Endothelial cell (in vitro differentiated cells): ENCODE measurements around the gene TDG. TPM values are rescaled to one million over a fixed set of nuclear protein-coding genes. Genes with fewer than 3 reads are reported as not detected.

Experiments
- DNase-seq: peaks from one replicate; pipeline ENCODE4 v3.0.0; 2021; ENCODE audit warnings: low spot score
- H3K27ac Mint-ChIP-seq: one replicate; pipeline ENCODE4 v1.8.0; 2021; ENCODE audit warnings: mixed read lengths, inconsistent platforms; ENCODE audit not compliant: unreplicated experiment
- H3K27me3 Mint-ChIP-seq: one replicate; pipeline ENCODE4 v1.8.0; 2021; ENCODE audit warnings: mild to moderate bottlenecking, moderate library complexity, mixed read lengths, inconsistent platforms; ENCODE audit not compliant: unreplicated experiment
- H3K36me3 Mint-ChIP-seq: one replicate; pipeline ENCODE4 v1.8.0; 2021; ENCODE audit warnings: mild to moderate bottlenecking, low read depth, mixed read lengths, inconsistent platforms; ENCODE audit not compliant: unreplicated experiment
- H3K4me1 Mint-ChIP-seq: one replicate; pipeline ENCODE4 v1.8.0; 2021; ENCODE audit warnings: mild to moderate bottlenecking, mixed read lengths, inconsistent platforms; ENCODE audit not compliant: unreplicated experiment
- H3K4me3 Mint-ChIP-seq: one replicate; pipeline ENCODE4 v1.8.0; 2021; ENCODE audit warnings: mild to moderate bottlenecking, mixed read lengths, inconsistent platforms; ENCODE audit not compliant: unreplicated experiment
- H3K9me3 Mint-ChIP-seq: one replicate; pipeline ENCODE4 v1.8.0; 2021; ENCODE audit warnings: mixed read lengths, inconsistent platforms; ENCODE audit not compliant: unreplicated experiment
- total RNA-seq: library from RNA; stranded (reverse); fragmentation: NEBNext Ultra II Directional; extraction: Animal tissue kit (Norgen Biotek cat#: 25700); gene quantifications from one replicate; pipeline ENCODE4 v1.2.1, GENCODE V29; 2021; ENCODE audit not compliant: unreplicated experiment
- TF ChIP-seq, protein P1 (sequence below): fragments of 200-600 bp; sonication (generic); IDR thresholded peaks from one replicate; pipeline ENCODE4 v1.5.0; 2021; ENCODE audit warnings: antibody characterized with exemption; ENCODE audit not compliant: unreplicated experiment

TDG gene
- total RNA-seq, 1 donor from 2014 or later: 28.6 TPM

DNA sequence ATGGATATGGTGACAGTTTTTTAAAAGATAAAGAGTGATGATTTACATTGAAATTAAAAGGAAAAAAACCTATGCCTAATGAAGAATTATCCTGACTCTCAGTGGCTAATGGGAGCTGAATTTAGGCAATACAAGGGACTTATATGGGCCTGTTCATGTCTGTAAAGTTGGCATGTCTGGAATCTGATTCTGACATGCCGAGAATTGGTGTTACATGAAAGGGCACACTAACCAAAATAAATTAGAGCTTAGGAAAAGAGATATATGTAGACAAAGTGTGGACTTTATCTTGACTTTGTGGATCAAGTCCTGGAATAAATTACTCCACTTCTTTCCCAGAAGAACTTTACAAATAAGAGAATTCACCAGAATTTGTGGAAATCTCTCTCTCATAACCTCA is 1.1 kb downstream of the TDG start:
- peaks cover 33% of the 10 kb centered on the region for H3K4me1 Mint-ChIP-seq
- TF ChIP-seq, protein P1, sequence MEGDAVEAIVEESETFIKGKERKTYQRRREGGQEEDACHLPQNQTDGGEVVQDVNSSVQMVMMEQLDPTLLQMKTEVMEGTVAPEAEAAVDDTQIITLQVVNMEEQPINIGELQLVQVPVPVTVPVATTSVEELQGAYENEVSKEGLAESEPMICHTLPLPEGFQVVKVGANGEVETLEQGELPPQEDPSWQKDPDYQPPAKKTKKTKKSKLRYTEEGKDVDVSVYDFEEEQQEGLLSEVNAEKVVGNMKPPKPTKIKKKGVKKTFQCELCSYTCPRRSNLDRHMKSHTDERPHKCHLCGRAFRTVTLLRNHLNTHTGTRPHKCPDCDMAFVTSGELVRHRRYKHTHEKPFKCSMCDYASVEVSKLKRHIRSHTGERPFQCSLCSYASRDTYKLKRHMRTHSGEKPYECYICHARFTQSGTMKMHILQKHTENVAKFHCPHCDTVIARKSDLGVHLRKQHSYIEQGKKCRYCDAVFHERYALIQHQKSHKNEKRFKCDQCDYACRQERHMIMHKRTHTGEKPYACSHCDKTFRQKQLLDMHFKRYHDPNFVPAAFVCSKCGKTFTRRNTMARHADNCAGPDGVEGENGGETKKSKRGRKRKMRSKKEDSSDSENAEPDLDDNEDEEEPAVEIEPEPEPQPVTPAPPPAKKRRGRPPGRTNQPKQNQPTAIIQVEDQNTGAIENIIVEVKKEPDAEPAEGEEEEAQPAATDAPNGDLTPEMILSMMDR: no peak
- peaks cover 5% of the 10 kb centered on the region for H3K36me3 Mint-ChIP-seq
- H3K9me3 Mint-ChIP-seq: no peaks in the 10 kb centered on the region
- no peak for DNase-seq
- peak overlapping the region; percentile 74 for H3K27ac Mint-ChIP-seq
- H3K27me3 Mint-ChIP-seq: peaks cover 4% of the 10 kb centered on the region
- H3K4me3 Mint-ChIP-seq: peak overlapping the region; percentile 99

DNA sequence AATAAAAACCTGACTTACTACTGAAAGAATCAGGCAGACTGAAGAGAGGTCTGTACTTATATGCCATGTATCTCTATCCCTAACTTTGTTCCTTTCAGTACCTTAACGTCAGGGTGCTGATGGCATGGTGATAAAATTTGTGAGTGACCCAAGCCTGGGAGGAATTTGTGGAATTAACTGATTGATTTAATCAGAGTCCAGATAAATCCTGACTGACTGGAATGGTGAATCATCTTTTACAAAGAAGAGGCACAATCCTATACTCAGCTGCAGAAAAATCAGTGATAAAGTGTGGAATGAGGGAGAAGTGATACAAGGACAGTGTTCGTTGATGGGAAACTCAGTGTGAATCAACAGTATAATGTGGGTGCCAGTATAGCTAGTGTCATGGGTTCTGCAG is 3.7 kb downstream of the TDG start:
- Mint-ChIP-seq H3K27ac (no peak overlapping the region), H3K36me3 (peaks cover 5% of the 10 kb centered on the region), H3K4me1 (peaks cover 33% of the 10 kb centered on the region), H3K9me3 (no peaks in the 10 kb centered on the region), H3K4me3 (no peak overlapping the region), H3K27me3 (peaks cover 4% of the 10 kb centered on the region)
- TF ChIP-seq, protein P1: no peak
- DNase-seq: no peak

DNA sequence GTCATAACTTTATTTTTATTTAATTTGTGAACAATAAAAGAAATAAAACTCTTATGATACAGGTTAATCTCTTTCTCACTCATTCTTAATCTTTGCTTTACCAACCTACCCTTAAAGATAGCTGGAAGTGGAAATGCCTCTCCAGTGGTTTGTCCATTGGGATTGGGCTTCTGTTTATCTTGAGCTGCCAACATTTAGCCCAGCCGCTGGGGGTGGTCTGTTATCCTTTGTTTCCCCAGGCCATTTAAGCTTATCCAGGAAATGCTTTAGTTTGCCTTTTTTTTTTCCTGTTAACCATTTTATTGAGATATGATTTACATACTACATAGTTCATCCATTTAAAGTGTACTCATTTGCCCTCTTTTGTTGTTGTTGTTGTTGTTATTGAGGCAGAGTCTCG is 8.2 kb downstream of the TDG start:
- Mint-ChIP-seq H3K4me1 (peaks cover 13% of the 10 kb centered on the region), H3K36me3 (peaks cover 14% of the 10 kb centered on the region), H3K9me3 (no peaks in the 10 kb centered on the region), H3K4me3 (no peak overlapping the region), H3K27ac (no peak overlapping the region), H3K27me3 (peaks cover 1% of the 10 kb centered on the region)
- TF ChIP-seq, protein P1: no peak
- DNase-seq: no peak

DNA sequence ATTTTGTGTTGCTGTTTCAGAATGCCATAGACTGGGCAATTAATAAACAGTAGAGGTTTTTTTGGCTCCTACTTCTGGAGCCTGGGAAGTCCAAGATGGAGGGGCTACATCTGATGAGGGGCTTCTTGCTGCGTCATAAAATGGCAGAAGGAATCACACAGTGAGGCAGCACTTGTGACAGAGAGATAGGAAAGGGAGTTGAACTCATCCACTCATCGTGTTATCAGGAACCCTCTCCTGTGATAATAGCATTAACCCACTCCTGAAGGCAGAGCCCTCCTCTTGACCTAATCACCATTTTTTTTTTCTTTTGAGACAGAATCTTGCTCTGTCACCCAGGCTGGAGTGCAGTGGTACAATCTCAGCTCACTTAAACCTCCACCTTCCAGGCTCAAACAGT is 9.7 kb downstream of the TDG start:
- Mint-ChIP-seq H3K9me3 (no peaks in the 10 kb centered on the region), H3K27ac (no peak overlapping the region), H3K4me1 (peaks cover 13% of the 10 kb centered on the region), H3K27me3 (peaks cover 1% of the 10 kb centered on the region), H3K4me3 (no peak overlapping the region), H3K36me3 (peaks cover 14% of the 10 kb centered on the region)
- DNase-seq: no peak
- TF ChIP-seq, protein P1: no peak

DNA sequence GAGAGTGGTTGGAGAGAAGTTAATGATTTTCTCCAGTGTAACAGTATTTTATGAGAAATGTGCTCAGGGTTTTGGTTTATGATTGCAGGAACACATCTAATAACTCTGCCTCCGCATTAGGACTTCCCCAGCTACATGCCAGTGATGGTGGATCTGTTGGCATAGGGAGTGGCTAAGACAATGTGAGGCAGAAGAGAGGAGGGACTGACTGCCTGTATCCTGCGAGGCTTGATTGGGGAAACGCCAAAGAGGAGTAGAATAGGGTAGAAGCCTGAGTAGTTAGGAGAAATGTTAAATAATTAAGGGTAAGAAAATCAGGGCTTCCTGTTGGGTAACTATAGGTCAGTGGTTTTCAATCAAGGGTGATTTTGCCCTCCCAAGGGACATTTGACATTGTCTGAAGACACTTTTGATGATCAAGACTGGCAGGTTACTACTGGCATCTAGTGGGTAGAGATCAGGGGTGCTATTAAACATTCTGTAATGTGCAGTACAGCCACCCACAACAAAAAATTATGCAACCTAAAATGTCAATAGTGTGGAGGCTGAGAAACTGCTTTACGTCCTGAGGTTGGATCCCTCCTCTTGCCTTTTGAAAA is 12.8 kb downstream of the TDG start:
- peaks cover 18% of the 10 kb centered on the region for H3K36me3 Mint-ChIP-seq
- no peaks in the 10 kb centered on the region for H3K9me3 Mint-ChIP-seq
- DNase-seq: no peak
- no peak overlapping the region for H3K4me3 Mint-ChIP-seq
- TF ChIP-seq, protein P1: no peak
- H3K27ac Mint-ChIP-seq: no peak overlapping the region
- peaks cover 8% of the 10 kb centered on the region for H3K4me1 Mint-ChIP-seq
- no peaks in the 10 kb centered on the region for H3K27me3 Mint-ChIP-seq
